Epithelial cell of esophagus (primary cell): ENCODE measurements around the gene OSBPL8.
"Not testable (repeated sequence)": the region's sequence is repeated elsewhere in the genome, so short reads cannot be mapped to it uniquely, and the experiment has no call there.

Experiments
- DNase-seq: peaks from one replicate; pipeline ENCODE4 v3.0.0; 2010; ENCODE audit warnings: low read depth
- H3K4me3 ChIP-seq: 2 replicates; pipeline ENCODE4 v1.5.1; 2011; ENCODE audit warnings: mild to moderate bottlenecking, low read length, control low read depth
- TF ChIP-seq, protein P1 (sequence below): IDR thresholded peaks from 2 replicates; pipeline ENCODE4 v1.5.1; 2011; ENCODE audit warnings: low read depth, mild to moderate bottlenecking, low read length, control low read depth, inconsistent platforms; ENCODE audit not compliant: insufficient read depth; ENCODE audit errors: missing control alignments

Gene OSBPL8

DNA sequence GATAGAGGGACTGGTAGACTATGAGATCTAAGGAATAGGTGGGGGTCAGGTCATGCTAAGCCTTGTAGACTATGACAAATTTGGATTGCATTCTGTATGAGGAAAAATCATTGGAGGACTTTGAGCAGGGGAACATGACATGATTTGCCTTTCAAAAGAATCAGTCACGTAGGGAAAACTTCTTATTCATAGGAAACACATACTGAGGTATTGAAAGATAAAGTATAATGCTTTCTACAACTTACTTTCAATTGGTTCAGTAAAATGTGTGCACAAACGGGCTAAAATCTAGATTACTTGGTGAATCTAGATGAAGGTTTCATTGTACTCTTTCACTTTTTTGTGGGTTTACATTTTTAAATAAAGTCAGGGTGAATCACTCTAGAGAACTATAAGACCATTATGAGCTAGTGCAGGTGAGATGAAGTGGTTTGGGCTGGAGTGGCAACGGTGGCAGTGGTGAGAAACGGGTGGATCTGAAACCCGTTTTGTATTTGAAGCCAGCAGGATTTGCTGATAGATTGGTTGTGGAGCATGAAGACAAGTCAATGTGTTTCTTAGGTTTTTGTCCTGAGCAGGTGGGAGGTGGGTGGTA lies 218.0 kb downstream of the OSBPL8 start:
- no peak overlapping the region for H3K4me3 ChIP-seq
- TF ChIP-seq, protein P1, sequence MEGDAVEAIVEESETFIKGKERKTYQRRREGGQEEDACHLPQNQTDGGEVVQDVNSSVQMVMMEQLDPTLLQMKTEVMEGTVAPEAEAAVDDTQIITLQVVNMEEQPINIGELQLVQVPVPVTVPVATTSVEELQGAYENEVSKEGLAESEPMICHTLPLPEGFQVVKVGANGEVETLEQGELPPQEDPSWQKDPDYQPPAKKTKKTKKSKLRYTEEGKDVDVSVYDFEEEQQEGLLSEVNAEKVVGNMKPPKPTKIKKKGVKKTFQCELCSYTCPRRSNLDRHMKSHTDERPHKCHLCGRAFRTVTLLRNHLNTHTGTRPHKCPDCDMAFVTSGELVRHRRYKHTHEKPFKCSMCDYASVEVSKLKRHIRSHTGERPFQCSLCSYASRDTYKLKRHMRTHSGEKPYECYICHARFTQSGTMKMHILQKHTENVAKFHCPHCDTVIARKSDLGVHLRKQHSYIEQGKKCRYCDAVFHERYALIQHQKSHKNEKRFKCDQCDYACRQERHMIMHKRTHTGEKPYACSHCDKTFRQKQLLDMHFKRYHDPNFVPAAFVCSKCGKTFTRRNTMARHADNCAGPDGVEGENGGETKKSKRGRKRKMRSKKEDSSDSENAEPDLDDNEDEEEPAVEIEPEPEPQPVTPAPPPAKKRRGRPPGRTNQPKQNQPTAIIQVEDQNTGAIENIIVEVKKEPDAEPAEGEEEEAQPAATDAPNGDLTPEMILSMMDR, result no peak
- no peak for DNase-seq

DNA sequence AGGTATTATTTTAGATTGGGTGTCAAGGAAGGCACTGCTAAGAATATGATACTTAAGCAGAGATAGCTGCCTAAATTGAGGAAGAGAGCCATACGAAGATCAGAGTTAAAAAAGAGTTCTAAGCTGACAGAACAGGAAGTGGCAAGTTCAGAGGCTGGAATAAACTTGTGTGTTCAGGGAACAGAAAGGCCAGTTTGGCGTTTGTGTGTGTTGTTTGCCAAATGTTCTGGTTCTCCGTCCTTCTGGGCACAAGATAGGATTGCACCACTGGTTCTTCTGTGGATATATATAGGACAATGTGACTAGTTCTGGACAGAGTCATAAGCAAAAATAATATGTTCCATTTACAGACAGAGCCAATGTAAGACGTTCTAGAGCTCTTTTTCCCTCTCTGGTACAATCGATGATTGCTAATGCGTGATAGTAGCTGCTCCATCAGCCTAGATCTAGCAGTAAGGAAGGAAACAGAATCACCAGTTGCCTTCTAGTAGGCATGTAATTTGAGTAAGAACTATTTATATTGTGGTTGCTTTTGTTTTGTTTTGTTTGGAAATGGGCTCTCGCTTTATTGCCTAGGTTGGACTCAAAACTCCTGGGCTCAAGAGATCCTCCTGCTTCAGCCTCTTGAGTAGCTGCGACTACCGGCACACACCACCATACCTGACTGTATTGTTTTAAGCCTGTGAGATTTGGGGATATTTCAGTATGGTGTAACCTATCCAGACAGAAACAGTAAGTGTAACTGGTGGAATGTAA lies 218.7 kb downstream of the OSBPL8 start:
- TF ChIP-seq, protein P1, result no peak
- no peak for DNase-seq
- H3K4me3 ChIP-seq, result no peak overlapping the region

DNA sequence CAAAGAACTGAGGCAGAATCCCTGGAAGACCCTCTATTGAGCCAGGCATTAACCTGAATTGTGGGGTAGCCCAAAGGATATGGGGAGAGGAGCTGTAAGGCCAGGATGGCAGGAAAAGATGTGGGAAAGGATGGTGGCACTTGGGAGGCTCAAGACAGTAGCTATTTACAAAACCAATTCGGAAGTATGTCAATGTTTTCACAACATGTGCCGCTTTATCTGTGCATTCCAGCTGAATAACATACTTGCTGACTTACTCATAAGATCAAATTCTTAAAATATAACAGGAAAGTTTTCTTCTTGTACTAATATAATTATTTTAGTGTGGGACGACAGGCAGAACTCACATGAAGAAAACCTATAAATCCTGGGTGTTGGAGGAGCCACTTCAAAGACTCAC lies 222.0 kb downstream of the OSBPL8 start:
- TF ChIP-seq, protein P1, result no peak
- no peak overlapping the region for H3K4me3 ChIP-seq
- no peak for DNase-seq

DNA sequence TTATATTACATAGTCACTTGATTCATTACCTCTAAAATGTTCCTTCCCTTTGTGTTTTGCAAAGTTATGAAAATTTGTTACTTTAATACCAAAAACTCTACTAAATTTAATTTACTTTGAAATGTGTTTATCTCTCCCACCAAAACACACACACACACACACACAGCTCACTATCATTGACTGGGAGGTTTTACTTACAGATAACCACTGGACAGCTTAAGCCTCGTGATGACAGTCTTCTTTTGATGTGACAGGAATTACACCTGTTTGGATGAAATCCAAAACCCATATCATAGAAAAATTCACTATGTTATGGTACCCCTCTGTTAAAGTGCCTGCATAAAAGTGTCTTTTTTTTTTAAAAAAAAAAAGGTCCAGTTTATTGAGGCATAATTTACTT lies 227.0 kb downstream of the OSBPL8 start:
- H3K4me3 ChIP-seq, result no peak overlapping the region
- no peak for DNase-seq
- TF ChIP-seq, protein P1, result no peak

DNA sequence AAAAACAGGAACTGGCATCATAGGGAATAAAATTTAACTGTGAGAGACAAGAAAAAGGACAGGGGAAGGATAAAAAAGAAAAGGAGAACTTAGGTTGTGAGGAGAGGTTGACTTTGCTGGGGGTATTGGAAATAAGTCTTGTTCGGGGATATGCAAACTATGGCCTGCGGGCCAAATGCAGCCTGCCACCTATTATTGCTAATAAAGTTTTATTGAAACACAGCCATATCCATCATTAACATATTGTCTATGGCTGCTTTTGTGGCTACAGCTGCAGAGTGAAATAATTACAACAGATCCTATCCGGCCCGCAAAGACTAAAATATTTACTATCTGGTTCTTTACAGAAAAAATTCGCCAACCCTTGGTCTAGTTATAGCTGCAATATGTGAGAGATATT lies 230.0 kb downstream of the OSBPL8 start:
- TF ChIP-seq, protein P1, result no peak
- DNase-seq, result no peak
- no peak overlapping the region for H3K4me3 ChIP-seq

DNA sequence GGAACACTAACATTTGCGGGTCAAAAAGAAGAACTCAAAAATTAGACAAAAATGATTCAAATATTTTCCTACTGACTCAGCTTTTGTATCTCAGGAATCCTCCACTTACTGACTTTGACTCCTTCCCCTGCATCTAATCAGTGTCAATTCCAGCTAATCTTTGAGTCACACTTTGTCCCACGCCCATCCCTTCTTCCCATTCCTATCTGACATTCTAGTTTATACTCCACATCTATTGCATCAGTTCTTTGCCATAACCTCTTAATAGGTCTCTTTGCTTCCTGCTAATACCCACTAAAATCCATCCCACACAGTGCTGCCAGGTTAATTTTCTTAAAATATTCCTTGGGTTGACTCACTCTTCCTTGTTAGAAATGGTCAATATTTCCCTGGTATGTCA lies 230.4 kb downstream of the OSBPL8 start:
- TF ChIP-seq, protein P1, result no peak
- peak; percentile 85 for DNase-seq
- no peak overlapping the region for H3K4me3 ChIP-seq

DNA sequence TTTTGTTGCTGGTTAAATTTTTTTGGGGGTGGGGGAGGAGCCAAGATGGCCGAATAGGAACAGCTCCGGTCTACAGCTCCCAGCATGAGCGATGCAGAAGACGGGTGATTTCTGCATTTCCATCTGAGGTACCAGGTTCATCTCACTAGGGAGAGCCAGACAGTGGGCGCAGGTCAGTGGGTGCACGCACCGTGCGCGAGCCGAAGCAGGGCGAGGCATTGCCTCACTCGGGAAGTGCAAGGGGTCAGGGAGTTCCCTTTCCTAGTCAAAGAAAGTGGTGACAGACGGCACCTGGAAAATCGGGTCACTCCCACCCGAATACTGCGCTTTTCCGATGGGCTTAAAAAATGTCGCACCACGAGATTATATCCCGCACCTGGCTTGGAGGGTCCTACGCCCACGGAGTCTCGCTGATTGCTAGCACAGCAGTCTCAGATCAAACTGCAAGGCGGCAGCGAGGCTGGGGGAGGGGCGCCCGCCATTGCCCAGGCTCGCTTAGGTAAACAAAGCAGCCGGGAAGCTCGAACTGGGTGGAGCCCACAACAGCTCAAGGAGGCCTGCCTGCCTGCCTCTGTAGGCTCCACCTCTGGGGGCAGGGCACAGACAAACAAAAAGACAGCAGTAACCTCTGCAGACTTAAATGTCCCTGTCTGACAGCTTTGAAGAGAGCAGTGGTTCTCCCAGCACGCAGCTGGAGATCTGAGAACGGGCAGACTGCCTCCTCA lies 239.8 kb downstream of the OSBPL8 start:
- H3K4me3 ChIP-seq, DNase-seq: not testable (repeated sequence)
